ENCODE results near the gene WIPI1.

WIPI1 gene

DNA sequence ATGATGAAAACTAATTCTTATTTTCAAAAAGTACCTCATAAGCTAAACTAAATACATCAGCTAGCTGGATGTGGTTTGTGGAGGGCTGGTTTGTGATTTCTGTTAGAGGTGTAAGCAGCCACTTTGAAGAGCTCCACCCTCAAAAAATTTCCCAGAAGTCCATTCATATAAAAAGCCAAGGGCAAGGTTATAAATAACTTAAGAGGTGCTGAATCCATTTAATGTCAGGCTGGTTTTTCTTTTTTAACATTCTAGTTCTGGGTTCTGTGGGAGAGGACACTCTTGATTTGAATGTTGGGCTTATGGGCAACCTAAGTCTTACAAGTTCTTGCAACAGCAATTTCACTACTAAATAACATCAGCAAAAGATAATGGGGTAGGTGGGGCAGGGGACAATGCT is 3.4 kb upstream of the WIPI1 start:
- DNase-seq (ENCODE audit: low read depth): no peak

GRCh38 chr17:68460146-68460545 is 2.9 kb upstream of the WIPI1 start:
- DNase-seq (ENCODE audit: low read depth): no peak

DNA sequence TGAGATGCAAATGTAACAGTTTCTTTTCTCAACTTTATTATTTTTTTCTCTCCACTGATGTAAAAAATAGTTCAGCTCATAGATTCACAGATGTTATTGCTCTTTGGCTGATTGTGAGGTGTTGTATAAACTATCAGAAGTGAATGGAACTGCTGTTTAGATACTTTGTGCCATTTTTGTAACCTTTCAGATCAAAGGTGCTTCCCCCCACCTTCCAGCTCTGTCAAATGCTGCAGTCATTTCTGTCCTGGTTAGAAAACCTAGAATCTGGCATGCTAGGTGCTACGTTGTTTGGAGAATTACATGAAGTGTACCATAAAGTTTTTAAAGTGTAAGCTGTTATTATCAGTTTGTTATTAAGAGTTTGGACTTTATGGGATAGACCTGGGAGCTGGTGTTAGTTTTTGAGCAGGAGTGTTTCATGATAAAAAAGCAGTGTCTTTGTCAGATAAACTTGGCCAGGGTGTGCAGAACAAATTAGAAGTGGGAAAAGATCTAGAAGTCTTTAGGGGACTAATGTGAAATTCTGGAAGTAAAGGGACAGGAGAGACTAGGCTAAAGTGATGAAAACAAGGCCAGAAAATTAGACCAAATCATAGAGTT is 1.8 kb upstream of the WIPI1 start:
- DNase-seq (ENCODE audit: low read depth): no peak

GRCh38 chr17:68458260-68459036 is 1.2 kb upstream of the WIPI1 start:
- DNase-seq (ENCODE audit: low read depth): no peak

- peak; percentile 98 for DNase-seq (ENCODE audit: low read depth)
Observed at GRCh38 chr17:68457539-68458259, 403 bp upstream of the WIPI1 start.

GRCh38 chr17:68456339-68457167 is 743 bp downstream of the WIPI1 start:
- DNase-seq (ENCODE audit: low read depth): no peak

- no peak for DNase-seq (ENCODE audit: low read depth)
Observed at GRCh38 chr17:68455901-68456338, 1.4 kb downstream of the WIPI1 start.

DNA sequence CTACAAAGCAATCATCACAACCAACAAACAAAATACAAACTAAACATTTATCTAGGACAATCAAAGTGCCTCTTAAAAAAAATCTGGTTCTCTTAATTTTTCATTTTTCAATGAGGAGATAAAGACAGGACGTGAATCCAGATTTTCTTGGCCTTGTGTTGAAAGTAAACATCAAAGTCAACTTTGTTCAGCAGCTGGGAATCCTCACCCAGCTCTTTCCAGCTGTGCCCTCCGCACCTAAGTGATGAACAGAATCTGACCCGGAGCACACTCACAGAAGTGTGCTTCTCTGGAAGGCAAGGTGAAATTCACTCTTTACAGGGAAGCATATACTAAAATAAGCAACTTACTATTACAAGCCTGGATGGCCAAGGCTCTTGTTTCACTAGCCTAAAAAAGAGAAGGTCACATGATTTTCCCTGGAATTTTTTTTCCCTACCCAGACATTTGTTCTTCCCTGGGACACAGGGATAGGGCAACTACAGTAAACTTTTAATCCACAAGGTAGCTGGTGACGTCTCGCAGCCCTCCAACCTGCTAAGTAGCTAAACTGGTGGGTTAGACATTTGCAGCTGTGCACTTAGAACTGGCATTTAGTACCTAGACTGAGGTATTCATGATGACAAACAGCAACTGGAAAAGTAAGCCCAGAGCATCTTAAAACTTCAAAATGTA is 3.2 kb downstream of the WIPI1 start:
- no peak for DNase-seq (ENCODE audit: low read depth)

- DNase-seq (ENCODE audit: low read depth): no peak
Observed at GRCh38 chr17:68452724-68453290, 4.5 kb downstream of the WIPI1 start.

DNA sequence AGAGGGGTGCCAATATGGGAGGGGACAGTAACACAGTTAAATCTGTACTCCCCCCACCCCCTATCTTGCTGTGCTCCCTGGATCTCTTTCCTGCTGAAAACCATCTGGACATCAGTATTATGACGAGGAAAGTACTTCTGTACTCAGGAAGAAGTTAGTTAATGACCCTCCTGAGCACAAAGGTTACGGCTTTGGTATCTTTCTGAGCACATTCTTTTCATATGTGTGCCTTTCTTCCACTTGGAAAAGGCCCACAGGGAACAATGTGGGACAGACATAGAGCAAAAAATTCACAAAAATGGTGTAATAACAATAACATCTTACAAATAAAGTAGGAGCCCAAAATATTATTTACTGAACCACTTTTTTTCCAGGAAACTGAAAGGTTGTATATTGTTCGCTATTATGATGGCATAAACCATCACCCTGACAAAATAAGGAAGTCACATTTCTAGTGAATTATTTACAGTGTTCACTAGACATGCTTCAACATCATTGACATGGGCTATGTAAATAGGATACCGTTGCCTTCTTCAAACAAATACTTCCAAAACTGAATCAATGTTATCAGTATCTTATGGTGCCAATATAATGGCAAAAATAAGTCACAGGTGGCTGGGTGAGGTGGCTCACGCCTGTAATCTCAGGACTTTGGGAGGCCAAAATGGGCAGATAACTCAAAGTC is 5.5 kb downstream of the WIPI1 start:
- DNase-seq (ENCODE audit: low read depth): no peak

GRCh38 chr17:68450801-68451200 is 6.5 kb downstream of the WIPI1 start:
- no peak for DNase-seq (ENCODE audit: low read depth)

DNA sequence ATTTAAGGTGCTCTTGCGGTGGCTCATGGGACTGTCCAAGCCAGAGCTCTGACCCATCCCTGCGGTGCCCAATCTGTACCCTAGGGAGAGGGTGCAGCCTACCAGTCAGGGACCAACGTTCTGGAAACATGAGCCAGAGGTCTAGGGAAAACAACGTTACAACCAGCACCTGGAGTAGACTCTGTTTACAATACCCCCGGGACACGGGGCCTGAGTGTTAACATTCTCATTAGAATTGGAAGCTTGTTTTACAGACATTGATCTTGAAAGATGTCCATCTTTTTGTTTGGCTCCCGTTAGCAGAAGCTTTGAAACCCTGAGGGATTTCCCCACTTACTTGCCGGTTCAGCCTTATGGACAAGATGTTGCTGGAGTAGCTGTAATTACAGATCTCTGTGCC is 6.9 kb downstream of the WIPI1 start:
- DNase-seq (ENCODE audit: low read depth): no peak

- no peak for DNase-seq (ENCODE audit: low read depth)
Observed at GRCh38 chr17:68449021-68449739, 8.1 kb downstream of the WIPI1 start.

DNA sequence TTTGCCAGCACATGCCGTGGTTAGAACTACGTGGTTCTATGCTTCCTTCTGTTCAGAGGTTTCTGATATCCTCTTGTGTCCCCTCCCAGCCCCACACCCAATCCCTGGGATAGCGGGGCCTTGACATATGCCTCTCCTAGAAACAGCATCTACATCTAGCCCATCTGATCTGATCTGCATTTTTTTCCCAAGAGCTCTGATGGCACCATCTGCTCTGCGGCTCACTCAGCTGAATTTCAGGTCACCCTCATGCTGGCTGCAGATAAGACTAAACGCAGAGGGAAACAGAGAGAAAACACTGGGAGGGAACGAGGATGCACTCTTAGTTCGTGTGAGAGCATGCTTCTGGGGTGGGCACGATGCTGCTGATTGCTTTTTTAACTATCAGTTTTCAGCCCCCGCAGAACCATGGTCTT is 10.7 kb downstream of the WIPI1 start:
- DNase-seq (ENCODE audit: low read depth): no peak

- DNase-seq (ENCODE audit: low read depth): no peak
Observed at GRCh38 chr17:68445671-68446070, 11.6 kb downstream of the WIPI1 start.

GRCh38 chr17:68443972-68444464 is 13.3 kb downstream of the WIPI1 start:
- no peak for DNase-seq (ENCODE audit: low read depth)

DNA sequence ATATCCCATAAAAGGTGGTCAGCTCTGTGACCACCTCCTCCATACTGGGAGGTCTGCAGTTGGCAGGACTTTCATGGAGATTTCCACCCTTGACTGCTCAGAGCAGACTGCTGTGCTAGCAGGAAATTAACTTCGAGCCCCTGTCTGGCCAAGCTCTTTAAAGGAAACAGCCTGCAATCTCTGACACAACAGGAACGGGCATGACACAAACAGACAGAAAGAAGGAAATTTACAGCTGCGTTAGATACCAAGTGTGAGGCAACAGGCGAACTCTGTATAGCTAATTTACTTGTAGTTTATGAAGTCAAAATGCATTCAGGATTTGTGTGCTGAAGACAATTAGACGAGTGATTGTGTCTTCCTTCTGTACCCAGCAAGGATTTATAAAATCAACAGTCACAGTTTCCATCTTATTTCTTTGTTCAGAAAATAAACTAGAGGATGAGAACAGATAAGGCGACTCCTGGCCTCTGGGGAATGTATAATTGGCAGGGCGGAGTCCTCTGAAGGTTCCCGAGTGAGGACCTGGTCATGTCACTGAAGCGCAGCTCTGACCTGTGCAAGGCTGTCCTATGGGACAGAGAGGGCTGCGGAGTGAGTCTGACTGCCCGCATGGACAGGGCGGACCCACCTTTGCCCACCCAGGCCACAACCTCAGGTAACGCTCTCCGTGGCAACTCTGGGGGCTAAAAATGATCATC is 16.1 kb downstream of the WIPI1 start:
- no peak for DNase-seq (ENCODE audit: low read depth)

DNA sequence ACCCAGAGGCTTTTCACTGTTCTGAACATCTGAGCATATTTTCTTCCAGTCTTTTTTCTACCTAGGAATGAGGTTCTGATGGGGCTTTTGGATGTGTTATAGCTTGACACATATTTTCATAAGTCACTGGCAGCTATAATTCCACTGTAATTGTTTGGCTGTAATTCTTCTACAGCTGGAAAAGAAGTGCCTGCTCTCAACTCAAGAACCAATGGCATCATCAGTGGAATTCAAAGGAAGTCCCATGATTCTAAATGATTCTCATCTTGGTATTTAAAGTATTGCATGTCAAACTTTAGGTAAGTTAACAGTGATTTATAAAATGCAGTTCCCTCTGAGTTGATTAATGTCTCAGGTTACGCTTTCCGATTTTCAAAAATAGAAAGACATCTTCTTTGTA is 16.8 kb downstream of the WIPI1 start:
- no peak for DNase-seq (ENCODE audit: low read depth)

DNA sequence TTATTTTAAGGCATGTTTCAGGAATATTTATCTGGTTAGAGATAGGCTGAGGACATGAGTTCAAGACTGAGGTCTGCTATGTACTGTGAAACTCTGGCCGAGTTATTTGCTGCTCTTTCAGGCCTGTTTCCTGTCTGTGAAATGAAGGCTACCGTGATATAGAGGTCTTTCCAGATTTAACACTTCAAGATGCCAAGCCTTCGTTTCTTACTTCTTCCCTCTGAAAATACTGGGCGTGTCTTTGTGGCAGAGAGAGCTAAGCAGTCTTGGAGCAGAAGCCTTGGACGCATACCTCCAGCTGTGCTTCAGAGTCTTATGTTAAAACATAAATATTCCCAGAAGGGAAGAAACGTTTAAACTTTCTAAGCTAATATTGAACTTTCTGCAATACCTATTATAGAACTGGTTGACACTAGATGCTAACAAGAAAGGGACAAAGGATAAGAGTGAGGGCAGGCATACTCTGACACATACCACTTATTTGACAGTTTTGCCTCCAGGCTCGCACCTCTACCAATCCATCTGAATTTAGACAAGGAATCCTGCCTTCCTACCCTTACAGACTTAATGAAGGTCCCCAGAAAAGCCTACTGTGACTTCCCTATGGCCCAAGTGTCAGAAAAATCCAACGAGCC is 17.5 kb downstream of the WIPI1 start:
- DNase-seq (ENCODE audit: low read depth): no peak

Data from activated T-cell treated with anti-CD3 and anti-CD28 coated beads for 24 hours (primary cell).